Central memory CD8-positive, alpha-beta T cell (primary cell): ENCODE measurements around the gene DDX43.
"Not testable (repeated sequence)": the region's sequence is repeated elsewhere in the genome, so short reads cannot be mapped to it uniquely, and the experiment has no call there.

Experiments
- ATAC-seq: fragments of 150-1000 bp; cut with Tn5 transposase; replicated peaks from 2 replicates; pipeline ENCODE4 v1.10.0; 2022; ENCODE audit warnings: mild to moderate bottlenecking, moderate FRiP score, moderate number of reproducible peaks; ENCODE audit not compliant: poor library complexity, severe bottlenecking; ENCODE audit errors: extremely low read depth
- DNase-seq, 2 donors: peaks; one replicate each; pipeline ENCODE4 v3.0.0; 2021; ENCODE audit warnings: low spot score in 2 of 2
- H3K27ac Mint-ChIP-seq: one replicate; pipeline ENCODE4 v1.8.0; 2022; ENCODE audit warnings: low read depth, mild to moderate bottlenecking, moderate library complexity, mixed read lengths
- H3K27me3 Mint-ChIP-seq: one replicate; pipeline ENCODE4 v1.8.0; 2022; ENCODE audit warnings: mixed read lengths
- H3K36me3 Mint-ChIP-seq: one replicate; pipeline ENCODE4 v1.8.0; 2022; ENCODE audit warnings: mild to moderate bottlenecking, moderate library complexity, mixed read lengths; ENCODE audit not compliant: insufficient read depth
- H3K4me1 Mint-ChIP-seq: one replicate; pipeline ENCODE4 v1.8.0; 2022; ENCODE audit warnings: mixed read lengths
- H3K4me3 Mint-ChIP-seq: one replicate; pipeline ENCODE4 v1.8.0; 2022; ENCODE audit warnings: mild to moderate bottlenecking, moderate library complexity, mixed read lengths
- H3K9me3 Mint-ChIP-seq: one replicate; pipeline ENCODE4 v1.8.0; 2022; ENCODE audit warnings: mixed read lengths

DDX43 gene

GRCh38 chr6:73369563-73369962 is 25.1 kb upstream of the DDX43 start, which contains the start of gene OOEP:
Gene OOEP, minus strand, starts transcription at chr6:73369897. Its CDS starts 105 bp downstream, at chr6:73369792.
- Mint-ChIP-seq H3K36me3 (no peaks in the 10 kb centered on the region), H3K4me1 (no peaks in the 10 kb centered on the region), H3K9me3 (no peaks in the 10 kb centered on the region), H3K27me3 (no peaks in the 10 kb centered on the region), H3K4me3 (no peak within 1 kb of the TSS), H3K27ac (peak within 1 kb of the TSS; percentile 39)
- ATAC-seq (no peak), DNase-seq (no peak)

GRCh38 chr6:73371984-73372383 is 22.6 kb upstream of the DDX43 start:
- Mint-ChIP-seq H3K4me3 (no peak overlapping the region), H3K27ac (no peak overlapping the region), H3K9me3 (no peaks in the 10 kb centered on the region), H3K27me3 (no peaks in the 10 kb centered on the region), H3K36me3 (no peaks in the 10 kb centered on the region), H3K4me1 (no peaks in the 10 kb centered on the region)
- DNase-seq (no peak), ATAC-seq (no peak)

GRCh38 chr6:73372516-73372915 is 22.1 kb upstream of the DDX43 start:
- no peaks in the 10 kb centered on the region for H3K27me3 Mint-ChIP-seq
- no peak for ATAC-seq
- H3K36me3 Mint-ChIP-seq, result no peaks in the 10 kb centered on the region
- H3K27ac Mint-ChIP-seq, result no peak overlapping the region
- no peaks in the 10 kb centered on the region for H3K9me3 Mint-ChIP-seq
- no peak overlapping the region for H3K4me3 Mint-ChIP-seq
- no peak for DNase-seq
- no peaks in the 10 kb centered on the region for H3K4me1 Mint-ChIP-seq

GRCh38 chr6:73375216-73375615 is 19.4 kb upstream of the DDX43 start:
- no peak overlapping the region for H3K27ac Mint-ChIP-seq
- no peak for DNase-seq

GRCh38 chr6:73377225-73377624 is 17.4 kb upstream of the DDX43 start:
- no peaks in the 10 kb centered on the region for H3K27me3 Mint-ChIP-seq
- no peak for ATAC-seq

More at GRCh38 chr6:73375216-73375615, 19.4 kb upstream of the DDX43 start:
- no peaks in the 10 kb centered on the region for H3K36me3 Mint-ChIP-seq
- no peaks in the 10 kb centered on the region for H3K27me3 Mint-ChIP-seq
- ATAC-seq, result no peak
- H3K4me1 Mint-ChIP-seq, result no peaks in the 10 kb centered on the region
- H3K9me3 Mint-ChIP-seq, result no peaks in the 10 kb centered on the region
- no peak overlapping the region for H3K4me3 Mint-ChIP-seq

GRCh38 chr6:73381531-73381930 is 13.1 kb upstream of the DDX43 start:
- not testable (repeated sequence) for ATAC-seq, H3K36me3 Mint-ChIP-seq, DNase-seq, H3K27ac Mint-ChIP-seq, H3K9me3 Mint-ChIP-seq, H3K27me3 Mint-ChIP-seq, H3K4me3 Mint-ChIP-seq, H3K4me1 Mint-ChIP-seq

More at GRCh38 chr6:73377225-73377624, 17.4 kb upstream of the DDX43 start:
- no peak for DNase-seq
- no peak overlapping the region for H3K4me3 Mint-ChIP-seq
- no peaks in the 10 kb centered on the region for H3K9me3 Mint-ChIP-seq
- H3K27ac Mint-ChIP-seq, result no peak overlapping the region
- H3K36me3 Mint-ChIP-seq, result no peaks in the 10 kb centered on the region
- H3K4me1 Mint-ChIP-seq, result no peaks in the 10 kb centered on the region

- no peak overlapping the region for H3K27ac Mint-ChIP-seq
- no peaks in the 10 kb centered on the region for H3K9me3 Mint-ChIP-seq
- DNase-seq (no peak), ATAC-seq (no peak)
- H3K36me3 Mint-ChIP-seq, result no peaks in the 10 kb centered on the region
- H3K27me3 Mint-ChIP-seq, result no peaks in the 10 kb centered on the region
- no peaks in the 10 kb centered on the region for H3K4me1 Mint-ChIP-seq
- no peak overlapping the region for H3K4me3 Mint-ChIP-seq
These were observed 12.0 kb upstream of the DDX43 start for GRCh38 chr6:73382462-73383113.

GRCh38 chr6:73388433-73388799 is 6.2 kb upstream of the DDX43 start:
- Mint-ChIP-seq H3K9me3 (no peaks in the 10 kb centered on the region), H3K36me3 (no peaks in the 10 kb centered on the region), H3K27me3 (no peaks in the 10 kb centered on the region), H3K4me1 (peaks cover 17% of the 10 kb centered on the region), H3K27ac (peak overlapping the region; percentile 84), H3K4me3 (peak overlapping the region; percentile 85)
- DNase-seq, result no peak
- no peak for ATAC-seq

- H3K9me3 Mint-ChIP-seq, result no peaks in the 10 kb centered on the region
- ATAC-seq, result peak; percentile 75
- H3K27ac Mint-ChIP-seq, result peak overlapping the region; percentile 84
- no peaks in the 10 kb centered on the region for H3K27me3 Mint-ChIP-seq
- peak overlapping the region; percentile 85 for H3K4me3 Mint-ChIP-seq
- DNase-seq, result no peak
- peaks cover 20% of the 10 kb centered on the region for H3K4me1 Mint-ChIP-seq
- H3K36me3 Mint-ChIP-seq, result no peaks in the 10 kb centered on the region
These were observed 5.7 kb upstream of the DDX43 start for GRCh38 chr6:73388800-73389512.

- Mint-ChIP-seq H3K36me3 (no peaks in the 10 kb centered on the region), H3K27ac (no peak overlapping the region), H3K27me3 (no peaks in the 10 kb centered on the region)
These were observed 4.8 kb upstream of the DDX43 start for GRCh38 chr6:73389854-73390253.

GRCh38 chr6:73391675-73392074 is 3.0 kb upstream of the DDX43 start:
- no peak for DNase-seq

More at GRCh38 chr6:73389854-73390253, 4.8 kb upstream of the DDX43 start:
- DNase-seq, result no peak
- Mint-ChIP-seq H3K4me1 (peaks cover 20% of the 10 kb centered on the region), H3K9me3 (no peaks in the 10 kb centered on the region), H3K4me3 (no peak overlapping the region)
- no peak for ATAC-seq

GRCh38 chr6:73392188-73392587 is 2.4 kb upstream of the DDX43 start:
- not testable (repeated sequence) for H3K27ac Mint-ChIP-seq, H3K27me3 Mint-ChIP-seq, H3K9me3 Mint-ChIP-seq, H3K36me3 Mint-ChIP-seq, H3K4me3 Mint-ChIP-seq, ATAC-seq, DNase-seq
- peaks cover 20% of the 10 kb centered on the region for H3K4me1 Mint-ChIP-seq

More at GRCh38 chr6:73391675-73392074, 3.0 kb upstream of the DDX43 start:
- H3K4me1 Mint-ChIP-seq, result peaks cover 20% of the 10 kb centered on the region
- no peak for ATAC-seq
- H3K9me3 Mint-ChIP-seq, result no peaks in the 10 kb centered on the region
- H3K27me3 Mint-ChIP-seq, result no peaks in the 10 kb centered on the region
- H3K36me3 Mint-ChIP-seq, result no peaks in the 10 kb centered on the region
- no peak overlapping the region for H3K27ac Mint-ChIP-seq
- H3K4me3 Mint-ChIP-seq, result no peak overlapping the region

GRCh38 chr6:73393278-73393677 is 1.4 kb upstream of the DDX43 start:
- ATAC-seq (no peak), DNase-seq (no peak)
- Mint-ChIP-seq H3K4me1 (peaks cover 20% of the 10 kb centered on the region), H3K27ac (no peak overlapping the region), H3K36me3 (peaks cover 1% of the 10 kb centered on the region), H3K9me3 (no peaks in the 10 kb centered on the region), H3K27me3 (no peaks in the 10 kb centered on the region), H3K4me3 (no peak overlapping the region)
